HEK293T (cell line): ENCODE data around the gene STX1A.

ENCODE experiments used
- BHLHE40 ChIP-seq: fragments of 450-650 bp; IDR thresholded peaks from 2 replicates; pipeline ENCODE4 v1.6.1; 2016; ENCODE audit warnings: mild to moderate bottlenecking, moderate library complexity, borderline replicate concordance
- ELF4 ChIP-seq: fragments of 450-650 bp; IDR thresholded peaks from 2 replicates; pipeline ENCODE4 v1.6.1; 2017; ENCODE audit warnings: antibody characterized with exemption
- FOXA1 ChIP-seq: fragments of 450-650 bp; IDR thresholded peaks from 2 replicates; pipeline ENCODE4 v1.6.1; 2016; ENCODE audit warnings: mild to moderate bottlenecking
- FOXK2 ChIP-seq: fragments of 450-650 bp; IDR thresholded peaks from 2 replicates; pipeline ENCODE4 v1.6.1; 2016; ENCODE audit warnings: mild to moderate bottlenecking
- FOXM1 ChIP-seq: fragments of 450-650 bp; IDR thresholded peaks from 2 replicates; pipeline ENCODE4 v1.6.1; 2017; ENCODE audit warnings: mild to moderate bottlenecking, borderline replicate concordance
- HDGF ChIP-seq: fragments of 450-650 bp; IDR thresholded peaks from 2 replicates; pipeline ENCODE4 v1.6.1; 2017; ENCODE audit warnings: antibody characterized with exemption, borderline replicate concordance
- L3MBTL2 ChIP-seq: fragments of 450-650 bp; conservative IDR thresholded peaks from 2 replicates; pipeline ENCODE4 v1.6.1; 2016; ENCODE audit warnings: mild to moderate bottlenecking
- ZNF384 ChIP-seq: fragments of 450-650 bp; IDR thresholded peaks from 2 replicates; pipeline ENCODE4 v1.6.1; 2016
- TF ChIP-seq, protein P1 (sequence below): fragments of 450-650 bp; IDR thresholded peaks from 2 replicates; pipeline ENCODE4 v1.6.1; 2016

DNA sequence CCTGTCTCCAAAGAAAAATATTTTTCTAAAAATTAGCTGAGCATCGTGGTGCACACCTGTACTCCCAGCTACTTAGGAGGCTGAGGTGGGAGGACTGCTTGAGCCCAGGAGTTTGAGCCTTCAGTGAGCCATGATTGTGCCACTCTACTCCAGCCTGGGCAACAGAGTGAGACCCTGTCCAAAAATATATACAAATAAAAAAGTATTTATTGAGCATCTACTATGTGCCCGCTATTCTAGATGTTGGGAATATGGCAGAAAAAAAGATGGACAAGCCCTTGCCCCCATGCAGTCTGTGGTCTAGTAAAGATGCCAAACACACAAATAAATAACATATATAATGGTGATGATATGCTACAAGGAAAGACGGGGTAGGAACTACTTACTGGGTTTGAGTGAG is 4.3 kb upstream of the STX1A start:
- no peak for TF ChIP-seq FOXA1
- TF ChIP-seq, protein P1, sequence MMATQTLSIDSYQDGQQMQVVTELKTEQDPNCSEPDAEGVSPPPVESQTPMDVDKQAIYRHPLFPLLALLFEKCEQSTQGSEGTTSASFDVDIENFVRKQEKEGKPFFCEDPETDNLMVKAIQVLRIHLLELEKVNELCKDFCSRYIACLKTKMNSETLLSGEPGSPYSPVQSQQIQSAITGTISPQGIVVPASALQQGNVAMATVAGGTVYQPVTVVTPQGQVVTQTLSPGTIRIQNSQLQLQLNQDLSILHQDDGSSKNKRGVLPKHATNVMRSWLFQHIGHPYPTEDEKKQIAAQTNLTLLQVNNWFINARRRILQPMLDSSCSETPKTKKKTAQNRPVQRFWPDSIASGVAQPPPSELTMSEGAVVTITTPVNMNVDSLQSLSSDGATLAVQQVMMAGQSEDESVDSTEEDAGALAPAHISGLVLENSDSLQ = no peak
- TF ChIP-seq HDGF = no peak
- TF ChIP-seq ELF4 = no peak
- no peak for TF ChIP-seq FOXK2
- TF ChIP-seq ZNF384 = no peak
- TF ChIP-seq FOXM1 = no peak
- TF ChIP-seq L3MBTL2 = no peak
- no peak for TF ChIP-seq BHLHE40
